T1000 (cell line): ENCODE measurements around the gene WDR45B.
A peak's percentile ranks its signal among the peaks of the same experiment; 100 is the strongest.

ENCODE experiments used
- DNase-seq: peaks from one replicate; lab custom pipeline; 2025; ENCODE audit warnings: mixed read lengths; lab: John Stamatoyannopoulos, UW

The WDR45B gene

GRCh38 chr17:82599674-82600661, 48.3 kb downstream of the WDR45B start:
- DNase-seq: no peak

DNA sequence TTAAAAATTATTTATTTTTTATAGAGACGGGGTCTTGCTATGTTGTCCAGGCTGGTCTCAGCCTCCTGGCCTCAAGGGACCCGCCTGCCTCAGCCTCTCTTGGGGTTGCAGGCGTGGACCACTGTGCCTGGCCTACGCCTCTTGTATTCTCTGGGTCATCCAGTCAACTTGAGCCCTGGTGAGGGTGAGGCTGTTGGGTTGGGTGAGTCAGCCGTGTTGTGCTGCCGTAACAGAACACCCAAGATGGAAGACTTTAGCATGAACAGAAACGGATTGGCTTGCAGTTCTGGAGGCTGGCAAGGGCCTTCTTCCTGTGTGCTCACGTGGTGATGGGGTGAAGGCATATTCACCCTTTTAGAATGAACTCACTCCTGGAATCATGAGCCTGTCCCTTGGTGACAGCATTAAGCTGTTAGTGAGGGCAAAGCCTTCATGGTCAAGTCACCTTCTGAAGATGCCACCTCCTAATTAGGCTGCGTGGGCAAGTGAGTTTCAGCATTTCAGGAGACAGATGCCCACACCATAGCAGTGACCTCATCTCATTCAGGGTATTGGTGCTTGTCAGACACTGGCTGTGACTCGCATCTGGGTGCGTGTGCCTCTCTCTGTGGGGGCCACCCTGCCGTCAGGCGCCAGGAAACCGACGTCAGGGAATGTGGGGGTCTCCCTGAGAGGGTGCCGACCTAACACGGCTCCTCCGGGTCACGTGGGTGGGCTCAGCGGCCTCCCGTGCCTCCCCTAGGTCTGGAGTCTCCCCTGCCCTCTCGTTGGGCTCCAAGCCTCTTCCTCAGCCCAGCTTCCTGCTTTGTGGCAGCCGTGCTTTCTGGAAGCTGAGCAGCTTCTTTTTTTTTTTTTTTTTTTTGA, 49.8 kb downstream of the WDR45B start:
- DNase-seq: no peak

DNA sequence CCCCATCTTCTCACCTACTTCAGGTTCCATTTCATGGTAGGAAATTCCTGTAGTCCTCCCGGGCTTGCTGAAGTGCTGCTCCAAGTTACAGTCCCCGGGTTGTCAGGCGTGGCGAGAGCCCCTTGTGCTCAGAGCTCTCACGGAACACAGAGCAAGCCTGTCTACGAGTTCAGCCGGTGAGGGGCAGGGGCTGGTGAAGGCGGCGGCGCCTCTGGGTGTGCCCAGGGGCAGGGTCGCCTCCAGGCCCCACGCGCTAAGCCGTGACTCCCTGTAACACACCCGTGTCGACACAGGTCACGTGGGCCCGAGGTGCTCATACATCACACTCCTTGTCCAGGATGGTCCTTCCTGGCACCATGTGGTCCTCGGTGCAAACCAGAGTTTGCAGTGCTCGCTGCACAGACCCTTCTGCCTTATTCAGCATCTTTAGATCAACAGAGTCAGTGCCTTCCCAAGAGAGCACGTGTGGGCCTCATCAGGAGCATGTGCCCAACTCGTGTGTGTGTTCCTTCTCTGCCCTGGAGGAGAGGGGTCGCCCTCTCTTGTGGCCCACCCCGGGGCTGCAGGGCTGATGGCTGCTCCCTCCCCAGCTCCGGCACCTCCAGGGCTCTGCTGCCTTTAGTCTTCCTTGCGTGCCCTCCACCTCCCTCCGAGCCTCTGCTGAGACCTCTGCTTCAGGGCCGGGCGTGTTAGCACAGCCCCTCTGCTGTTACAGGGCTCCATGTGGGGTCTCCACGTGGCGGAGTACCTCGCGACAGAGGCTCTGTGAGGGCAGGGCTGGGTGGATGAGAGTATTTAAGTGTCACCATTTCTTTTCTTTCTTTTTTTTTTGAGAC, 51.2 kb downstream of the WDR45B start:
- no peak for DNase-seq

GRCh38 chr17:82596296-82596695, 51.9 kb downstream of the WDR45B start:
- DNase-seq: no peak

GRCh38 chr17:82595893-82596292, 52.4 kb downstream of the WDR45B start:
- DNase-seq: no peak

DNA sequence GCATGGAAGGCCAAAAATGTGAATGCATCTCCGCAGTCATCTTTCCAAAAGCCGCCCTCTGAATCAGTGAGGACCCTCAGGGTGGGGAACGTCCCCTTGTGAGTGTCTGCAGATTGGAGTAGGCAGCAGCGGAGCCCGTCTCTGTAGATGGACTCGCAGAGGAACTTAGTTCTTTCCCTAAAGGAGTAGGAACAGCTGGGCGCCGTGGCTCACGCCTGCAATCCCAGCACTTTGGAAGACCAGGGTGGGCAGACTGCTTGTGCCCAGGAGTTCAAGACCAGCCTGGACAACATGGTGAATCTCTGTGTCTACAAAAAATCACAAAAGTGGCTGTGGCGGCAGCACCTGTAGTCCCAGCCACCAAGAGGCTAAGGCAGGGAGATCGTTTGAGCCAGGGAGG, 53.7 kb downstream of the WDR45B start:
- DNase-seq: no peak

- no peak for DNase-seq
Measured at GRCh38 chr17:82593590-82594087, 54.6 kb downstream of the WDR45B start.

GRCh38 chr17:82592767-82593589, 55.3 kb downstream of the WDR45B start:
- DNase-seq: peak; percentile 81

- DNase-seq: no peak
Measured at GRCh38 chr17:82592289-82592766, 55.9 kb downstream of the WDR45B start.

DNA sequence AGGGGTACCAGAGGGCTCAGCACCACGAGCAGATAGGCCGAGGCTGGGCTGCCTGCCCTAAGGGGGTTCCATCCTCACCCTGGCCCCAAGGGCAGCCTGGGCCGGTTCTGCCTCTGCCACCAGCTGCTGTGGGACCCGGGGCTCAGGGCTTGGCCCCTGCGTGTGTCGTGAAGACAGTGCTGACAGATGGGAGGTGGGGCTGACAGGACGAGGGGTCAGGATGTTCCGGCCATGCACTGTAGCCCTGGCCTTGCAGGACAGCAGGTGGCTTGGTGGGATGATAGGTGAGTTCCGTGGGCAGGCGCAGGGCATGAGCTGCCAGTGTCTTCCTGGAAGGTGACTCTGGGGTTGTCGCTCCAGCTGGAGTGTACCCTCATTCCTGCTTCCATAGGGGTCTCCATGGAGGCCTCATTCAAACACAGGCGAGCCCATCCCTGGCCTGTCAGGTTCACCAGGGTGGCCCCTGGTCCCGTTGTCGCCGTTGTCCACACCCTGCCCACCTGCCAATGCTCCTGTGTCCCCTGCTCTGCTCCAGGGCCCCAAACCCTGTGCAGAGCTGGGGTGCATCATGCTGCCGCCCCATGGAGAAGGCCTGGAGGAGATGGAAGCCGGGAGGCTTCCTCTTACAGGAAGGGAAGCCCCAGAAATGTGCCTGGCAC, 57.2 kb downstream of the WDR45B start:
- DNase-seq: no peak

DNA sequence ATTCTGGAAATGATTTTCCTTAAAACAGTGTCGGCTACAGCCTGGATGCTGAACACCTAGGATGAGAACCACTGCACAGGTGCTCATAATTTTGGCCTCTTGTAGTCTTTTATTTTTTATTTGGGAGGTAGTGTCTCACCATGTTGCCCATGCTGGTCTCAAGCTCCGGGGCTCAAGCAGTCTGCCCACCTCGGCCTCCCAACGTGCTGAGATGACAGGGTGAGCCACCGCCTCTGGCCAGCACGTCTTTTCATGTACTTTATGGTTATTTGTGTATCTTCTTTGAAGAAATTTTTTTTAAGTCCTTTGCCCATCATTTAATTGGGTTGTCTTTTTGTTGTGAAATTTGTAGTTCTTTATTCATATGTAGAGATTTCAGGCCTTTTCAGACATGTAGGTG, 58.0 kb downstream of the WDR45B start:
- DNase-seq: no peak

DNA sequence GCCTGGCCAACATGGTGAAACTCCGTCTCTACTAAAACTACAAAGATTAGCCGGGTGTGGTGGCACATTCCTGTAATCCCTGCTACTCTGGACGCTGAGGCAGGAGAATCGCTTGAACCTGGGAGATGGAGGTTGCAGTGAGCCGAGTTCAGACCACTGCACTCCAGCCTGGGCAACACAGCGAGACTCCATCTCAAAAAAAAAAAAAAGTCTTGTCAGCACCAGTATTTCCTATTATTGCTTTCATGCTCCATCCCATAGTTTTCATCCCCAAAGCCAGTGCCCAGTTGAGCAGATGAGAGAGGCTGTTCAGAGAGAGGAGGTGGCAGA, 58.4 kb downstream of the WDR45B start:
- no peak for DNase-seq

DNA sequence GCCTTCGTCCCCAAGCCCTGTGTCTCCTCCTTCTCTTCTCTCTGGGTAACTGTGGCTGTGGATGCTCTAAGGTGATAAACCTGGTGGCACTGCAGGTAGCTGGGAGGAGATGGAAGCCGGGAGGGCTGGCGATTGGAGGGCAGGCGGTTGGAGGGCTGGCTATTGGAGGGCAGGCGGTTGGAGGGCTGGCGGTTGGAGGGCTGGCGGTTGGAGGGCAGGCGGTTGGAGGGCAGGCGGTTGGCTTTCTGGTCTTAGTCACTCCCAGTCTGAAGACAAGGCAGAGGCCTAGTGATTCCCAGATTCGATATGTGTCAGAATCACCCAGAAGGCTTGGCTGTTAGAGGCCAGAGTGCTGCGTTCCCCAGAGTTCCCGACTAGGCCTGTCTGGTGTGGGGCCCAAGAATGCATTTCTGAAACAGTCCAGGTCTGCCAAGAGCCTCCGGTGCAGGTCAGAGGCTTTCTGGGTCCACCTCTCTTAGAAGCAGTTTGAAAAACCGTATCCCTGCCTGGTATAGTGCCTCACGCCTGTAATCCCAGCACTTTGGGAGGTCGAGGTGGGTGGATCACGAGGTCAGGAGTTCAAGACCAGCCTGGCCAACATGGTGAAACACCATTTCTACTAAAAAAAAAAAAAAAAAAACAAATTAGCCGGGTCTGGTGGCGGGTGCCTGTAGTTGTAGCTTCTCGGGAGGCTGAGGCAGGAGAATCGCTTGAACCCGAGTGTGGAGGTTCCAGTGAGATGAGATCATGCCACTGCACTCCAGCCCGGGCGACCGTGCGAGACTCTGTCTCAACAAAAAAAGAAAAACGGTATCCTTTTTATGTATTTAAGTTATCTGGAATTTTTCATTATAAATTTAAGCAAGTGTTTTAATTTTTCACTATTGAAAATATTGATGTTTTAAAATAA, 59.7 kb downstream of the WDR45B start:
- no peak for DNase-seq

DNA sequence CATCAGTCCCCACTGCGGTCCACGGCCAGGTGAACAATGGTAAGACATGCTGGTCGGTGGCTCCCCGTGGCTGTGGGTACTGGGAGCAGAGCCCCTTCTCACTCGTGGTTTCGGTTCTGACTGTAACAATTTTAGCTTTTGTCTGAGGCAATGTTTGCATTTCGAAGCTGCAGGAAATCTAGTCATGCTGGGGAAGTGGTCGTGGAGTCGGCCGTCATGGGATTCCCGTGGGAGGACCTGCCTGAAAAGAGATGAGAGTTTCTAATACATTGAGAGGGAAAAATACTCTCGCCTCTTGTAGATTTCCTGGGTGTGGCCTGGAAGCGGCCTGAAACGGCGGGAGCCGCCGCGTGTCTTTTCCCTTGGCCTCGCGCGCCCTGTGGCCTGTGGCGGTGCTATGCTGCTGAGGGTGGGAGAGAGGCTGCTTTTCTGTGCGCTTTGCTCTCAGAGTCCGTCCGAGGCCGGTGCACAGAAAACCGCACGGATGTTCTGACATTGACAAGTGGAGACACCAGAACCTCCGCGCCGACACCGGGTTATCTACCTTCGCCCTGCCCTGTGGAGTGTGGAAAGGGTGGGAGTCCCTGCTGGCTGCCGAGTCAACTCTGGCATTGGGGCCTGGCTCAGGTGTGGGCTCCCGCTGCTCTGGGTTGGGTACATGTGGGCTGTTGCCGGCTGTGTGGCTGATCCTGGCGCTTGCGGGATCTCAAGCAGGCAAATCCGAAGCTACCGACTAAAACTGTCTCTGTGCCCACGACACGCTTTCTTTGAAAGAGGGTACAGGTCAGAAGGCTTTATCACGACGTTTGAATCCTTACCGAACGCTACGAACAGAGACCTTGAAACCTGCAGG, 60.8 kb downstream of the WDR45B start:
- DNase-seq: no peak

DNA sequence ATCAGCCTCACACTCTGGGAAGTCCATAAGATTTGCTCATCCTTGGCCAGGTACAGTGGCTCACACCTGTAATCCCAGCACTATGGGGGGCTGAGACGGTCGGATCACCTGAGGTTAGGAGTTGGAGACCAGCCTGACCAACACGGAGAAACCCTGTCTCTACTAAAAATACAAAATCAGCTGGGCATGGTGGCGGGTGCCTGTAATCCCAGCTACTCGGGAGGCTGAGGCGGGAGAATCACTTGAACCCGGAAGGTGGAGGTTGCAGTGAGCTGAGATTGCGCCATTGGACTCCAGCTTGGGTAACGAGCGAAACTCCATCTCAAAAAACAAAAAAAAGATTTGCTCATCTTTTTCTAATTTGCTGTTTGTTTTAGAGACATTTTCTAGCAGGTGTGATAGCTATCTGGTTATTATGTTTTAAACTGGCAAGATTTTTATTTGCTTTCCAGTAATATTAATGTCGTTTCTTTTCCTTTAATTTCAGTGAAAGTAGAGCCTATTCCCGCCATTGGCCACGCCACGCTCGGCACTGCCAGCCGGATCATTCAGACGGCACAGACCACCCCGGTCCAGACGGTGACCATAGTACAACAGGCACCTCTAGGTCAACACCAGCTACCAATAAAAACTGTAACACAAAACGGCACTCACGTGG, 61.5 kb downstream of the WDR45B start:
- no peak for DNase-seq

GRCh38 chr17:82585935-82586575, 62.2 kb downstream of the WDR45B start:
- peak; percentile 71 for DNase-seq

DNA sequence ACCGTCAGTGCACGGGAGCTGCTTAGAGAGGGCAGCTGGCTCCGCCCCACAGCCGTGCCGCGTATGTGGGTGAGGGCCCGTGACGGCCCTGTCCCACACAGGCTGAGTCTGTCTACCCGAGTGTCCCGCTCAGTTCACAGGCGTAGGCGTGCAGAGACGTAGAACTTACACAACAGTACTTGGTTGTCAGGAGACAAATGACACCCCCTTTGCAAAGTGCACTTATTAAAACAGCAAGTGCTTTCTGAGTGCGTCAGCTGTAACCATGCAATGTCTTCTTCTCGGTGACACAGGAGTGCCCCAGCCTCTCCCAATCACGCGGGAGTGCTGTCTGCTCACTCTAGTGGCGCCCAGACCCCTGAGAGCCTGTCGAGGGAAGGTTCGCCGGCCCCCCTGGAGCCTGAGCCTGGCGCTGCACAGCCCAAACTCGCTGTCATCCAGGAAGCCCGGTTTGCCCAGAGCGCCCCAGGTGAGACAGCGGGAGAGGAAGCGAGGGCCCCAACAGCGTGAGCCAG, 64.5 kb downstream of the WDR45B start:
- no peak for DNase-seq
